Measurements from ENCODE around the gene CLPTM1L.

The CLPTM1L gene

DNA sequence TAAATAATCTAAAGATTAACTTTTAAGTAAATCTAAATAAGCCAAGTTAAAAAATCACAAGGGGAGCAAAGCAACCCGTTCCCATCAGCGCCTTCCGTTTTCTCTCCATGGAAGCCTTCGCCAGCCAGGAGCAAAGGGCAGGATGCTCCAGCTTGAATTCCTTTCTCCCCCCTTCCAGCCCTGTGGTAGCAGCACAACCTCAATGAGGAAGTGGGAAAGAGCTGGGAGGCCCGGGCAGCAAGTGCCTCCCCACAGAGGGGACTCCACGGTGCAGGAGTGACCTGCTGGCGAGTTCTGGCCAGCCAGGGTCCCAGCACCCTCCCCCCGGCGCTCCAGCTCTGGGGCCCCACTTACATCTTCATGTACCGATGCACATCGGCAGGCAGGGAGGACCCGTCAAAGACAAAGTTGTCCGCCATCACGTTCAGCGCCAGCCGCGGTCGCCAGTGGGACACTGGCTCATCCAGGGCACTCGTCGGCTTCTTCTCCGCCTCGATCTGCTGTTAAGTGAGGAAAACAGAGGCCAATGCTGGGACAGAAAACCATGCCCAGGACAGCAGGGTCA lies 6.3 kb downstream of the CLPTM1L start:
- no peak for DNase-seq (ENCODE audit: low read depth)
- H3K4me3 ChIP-seq (ENCODE audit: low read depth, low read length): no peak overlapping the region
- TF ChIP-seq, protein P1, sequence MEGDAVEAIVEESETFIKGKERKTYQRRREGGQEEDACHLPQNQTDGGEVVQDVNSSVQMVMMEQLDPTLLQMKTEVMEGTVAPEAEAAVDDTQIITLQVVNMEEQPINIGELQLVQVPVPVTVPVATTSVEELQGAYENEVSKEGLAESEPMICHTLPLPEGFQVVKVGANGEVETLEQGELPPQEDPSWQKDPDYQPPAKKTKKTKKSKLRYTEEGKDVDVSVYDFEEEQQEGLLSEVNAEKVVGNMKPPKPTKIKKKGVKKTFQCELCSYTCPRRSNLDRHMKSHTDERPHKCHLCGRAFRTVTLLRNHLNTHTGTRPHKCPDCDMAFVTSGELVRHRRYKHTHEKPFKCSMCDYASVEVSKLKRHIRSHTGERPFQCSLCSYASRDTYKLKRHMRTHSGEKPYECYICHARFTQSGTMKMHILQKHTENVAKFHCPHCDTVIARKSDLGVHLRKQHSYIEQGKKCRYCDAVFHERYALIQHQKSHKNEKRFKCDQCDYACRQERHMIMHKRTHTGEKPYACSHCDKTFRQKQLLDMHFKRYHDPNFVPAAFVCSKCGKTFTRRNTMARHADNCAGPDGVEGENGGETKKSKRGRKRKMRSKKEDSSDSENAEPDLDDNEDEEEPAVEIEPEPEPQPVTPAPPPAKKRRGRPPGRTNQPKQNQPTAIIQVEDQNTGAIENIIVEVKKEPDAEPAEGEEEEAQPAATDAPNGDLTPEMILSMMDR (IDR thresholded peaks at IDR 0.05; ENCODE audit: low read depth, low read length, missing control alignments): no peak

DNA sequence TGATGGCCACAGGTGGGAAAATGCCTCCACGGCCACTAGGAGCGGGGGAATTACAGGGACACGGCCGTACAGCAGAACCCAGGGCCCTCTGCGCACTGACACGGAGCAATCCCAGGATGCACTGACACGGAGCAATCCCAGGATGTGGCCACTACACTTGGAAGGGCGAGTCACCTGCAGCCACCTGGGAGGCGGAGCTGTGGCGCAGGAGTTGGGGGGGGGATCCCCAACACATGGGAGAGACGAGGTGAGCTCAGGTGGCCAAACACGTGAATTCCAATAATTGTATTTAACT lies 6.8 kb downstream of the CLPTM1L start:
- TF ChIP-seq, protein P1 (IDR thresholded peaks at IDR 0.05; ENCODE audit: low read depth, low read length, missing control alignments): no peak

DNA sequence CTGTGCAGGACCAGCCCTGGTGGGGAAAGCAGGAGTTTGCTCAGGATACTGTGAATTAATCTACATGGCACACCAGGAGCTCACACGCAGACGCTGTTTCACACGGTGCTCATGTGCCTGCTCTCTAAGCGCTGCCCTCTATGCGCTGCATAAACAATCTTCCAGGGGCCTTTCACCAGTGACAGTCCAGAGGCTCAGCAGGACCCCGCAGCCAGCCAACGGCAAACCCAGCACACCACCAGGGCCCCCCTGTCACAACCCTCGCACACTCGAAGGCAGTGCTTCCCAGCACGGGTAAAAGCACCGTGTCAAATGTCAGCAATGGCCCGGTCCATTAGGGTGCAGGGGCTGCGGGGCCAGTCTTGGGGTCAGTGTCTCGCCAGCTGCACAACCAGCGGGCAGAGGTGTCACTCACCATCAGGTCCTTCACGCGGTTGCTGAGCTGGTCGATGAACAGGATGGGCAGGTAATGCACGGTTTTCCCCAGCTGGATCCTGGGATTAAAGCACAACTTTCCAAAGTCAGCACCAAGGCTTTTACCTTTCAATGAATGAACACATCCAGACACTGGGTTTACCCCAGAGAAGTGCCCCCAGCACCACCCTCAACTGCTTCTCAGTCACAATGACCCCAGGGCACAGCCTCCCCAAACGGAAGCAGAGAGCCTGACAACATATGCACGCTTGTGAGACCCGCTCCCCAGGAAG lies 7.3 kb downstream of the CLPTM1L start:
- TF ChIP-seq, protein P1 (IDR thresholded peaks at IDR 0.05; ENCODE audit: low read depth, low read length, missing control alignments): no peak
- no peak for DNase-seq (ENCODE audit: low read depth)

More for the DNA sequence above, 6.8 kb downstream of the CLPTM1L start:
- no peak for DNase-seq (ENCODE audit: low read depth)
- no peak overlapping the region for H3K4me3 ChIP-seq (ENCODE audit: low read depth, low read length)

DNA sequence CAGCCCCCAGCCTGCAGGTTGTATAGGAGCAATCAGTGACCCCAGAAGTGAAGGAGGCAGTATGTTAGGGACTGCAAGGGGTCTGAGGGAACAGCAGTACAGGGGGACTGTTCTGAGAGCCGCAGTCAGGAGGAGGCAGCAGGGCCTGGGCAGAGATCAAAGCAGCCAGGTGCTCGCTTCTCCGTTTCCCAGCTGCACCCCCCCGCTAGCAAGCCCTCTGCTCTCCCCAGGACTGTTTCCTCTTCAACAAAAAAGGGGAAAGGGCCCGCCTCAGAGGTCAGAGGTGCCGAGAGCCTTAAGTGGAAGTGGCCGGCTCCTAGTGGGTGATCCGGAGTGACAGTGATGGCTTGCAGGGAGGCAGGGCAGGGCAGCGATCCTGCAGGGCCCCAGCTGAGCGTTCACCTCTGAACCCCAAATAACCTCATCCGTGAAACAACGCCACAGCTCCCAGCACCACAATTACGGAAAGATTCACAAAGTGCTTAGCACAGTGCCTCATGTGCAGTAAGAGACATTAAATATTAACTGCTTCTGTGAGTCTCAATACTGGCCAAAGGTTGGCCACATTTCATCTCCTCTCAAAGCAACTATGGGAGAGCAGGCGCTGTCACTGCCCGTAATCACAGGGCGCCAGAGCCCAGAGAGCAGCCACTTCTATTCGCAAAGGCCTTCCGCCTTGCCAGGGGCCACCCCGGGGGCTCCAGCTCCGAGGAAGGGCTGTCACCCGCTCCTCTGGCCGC lies 8.0 kb downstream of the CLPTM1L start:
- DNase-seq (ENCODE audit: low read depth): no peak
- no peak overlapping the region for H3K4me3 ChIP-seq (ENCODE audit: low read depth, low read length)
- TF ChIP-seq, protein P1 (IDR thresholded peaks at IDR 0.05; ENCODE audit: low read depth, low read length, missing control alignments): no peak

More for the DNA sequence above, 7.3 kb downstream of the CLPTM1L start:
- H3K4me3 ChIP-seq (ENCODE audit: low read depth, low read length): no peak overlapping the region

DNA sequence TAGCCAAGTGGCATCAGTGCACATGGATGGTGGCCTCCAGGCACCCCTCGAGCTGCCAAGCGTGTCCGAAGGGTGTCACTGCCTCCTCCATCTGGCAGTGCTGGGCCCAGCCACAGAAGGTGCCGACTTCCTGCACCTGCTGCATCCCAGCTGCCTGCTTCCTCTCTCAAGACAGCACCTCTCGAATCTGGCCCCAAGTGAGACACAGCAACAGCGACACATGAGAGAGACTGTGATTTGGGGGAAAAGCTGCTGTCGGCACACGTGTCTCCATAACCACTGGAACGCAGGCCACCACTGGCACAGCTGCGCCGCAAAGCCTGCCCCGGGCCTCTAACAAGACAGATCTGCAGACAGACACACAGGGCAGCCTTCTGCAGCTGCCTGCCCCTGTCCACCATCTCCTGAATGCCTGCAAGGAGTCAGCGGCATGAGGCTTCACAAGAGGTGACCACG lies 8.8 kb downstream of the CLPTM1L start:
- TF ChIP-seq, protein P1 (IDR thresholded peaks at IDR 0.05; ENCODE audit: low read depth, low read length, missing control alignments): no peak
- DNase-seq (ENCODE audit: low read depth): no peak
- no peak overlapping the region for H3K4me3 ChIP-seq (ENCODE audit: low read depth, low read length)

DNA sequence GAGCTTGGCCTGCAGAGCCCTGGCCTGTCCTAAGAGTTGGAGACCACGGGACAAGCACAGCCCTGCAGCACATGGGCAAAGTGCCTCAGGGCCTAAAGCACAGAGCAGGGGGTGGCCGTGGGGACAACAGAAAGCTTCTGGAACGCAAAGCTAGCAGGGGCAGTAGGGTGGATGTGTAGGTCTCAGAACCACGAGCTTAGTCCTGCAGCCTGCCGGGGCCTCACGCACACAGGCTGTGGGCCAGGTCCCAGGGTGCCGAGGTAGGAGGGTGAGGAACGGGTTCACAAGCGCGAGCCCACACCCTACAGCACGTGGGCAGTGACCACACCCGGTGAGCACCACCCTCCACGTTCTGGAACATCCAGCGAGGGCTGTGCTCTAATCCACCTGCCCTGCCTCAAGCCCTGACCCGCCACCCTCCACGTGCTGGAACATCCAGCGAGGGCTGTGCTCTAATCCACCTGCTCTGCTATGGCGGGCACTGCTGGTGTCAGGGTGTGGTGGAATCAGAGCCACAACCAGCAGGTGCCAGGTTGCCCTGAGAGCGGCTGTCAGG lies 9.3 kb downstream of the CLPTM1L start:
- TF ChIP-seq, protein P1 (IDR thresholded peaks at IDR 0.05; ENCODE audit: low read depth, low read length, missing control alignments): no peak
- no peak overlapping the region for H3K4me3 ChIP-seq (ENCODE audit: low read depth, low read length)
- DNase-seq (ENCODE audit: low read depth): no peak

Data from GM12864 (cell line).